Stimulated activated naive CD8-positive, alpha-beta T cell treated with anti-CD3 and anti-CD28 coated beads, Interleukin-15, Interleukin-2, amounts not matched to agents 100 U/mL and 50 U/mL, for 24 hours (primary cell): Measurements from ENCODE around the gene FAM13C.

Experiments used
- ATAC-seq: fragments of 150-1000 bp; cut with Tn5 transposase; one replicate; pipeline ENCODE4 v1.10.0; 2021
- DNase-seq: peaks from one replicate; pipeline ENCODE4 v3.0.0; 2021

FAM13C gene

GRCh38 chr10:59361663-59362143 is 646 bp downstream of the FAM13C start:
- ATAC-seq (peak; percentile 53), DNase-seq (no peak)

GRCh38 chr10:59360605-59361405 is 1.5 kb downstream of the FAM13C start:
- DNase-seq (no peak), ATAC-seq (no peak)

- no peak for DNase-seq
- ATAC-seq = no peak
Measured at GRCh38 chr10:59358576-59358975, 3.8 kb downstream of the FAM13C start.

GRCh38 chr10:59354434-59354833 is 7.9 kb downstream of the FAM13C start:
- DNase-seq = no peak
- no peak for ATAC-seq

GRCh38 chr10:59350558-59350957 is 11.8 kb downstream of the FAM13C start:
- DNase-seq (no peak), ATAC-seq (no peak)

GRCh38 chr10:59346321-59346720 is 16.0 kb downstream of the FAM13C start:
- no peak for DNase-seq
- no peak for ATAC-seq

GRCh38 chr10:59342723-59343122 is 19.6 kb downstream of the FAM13C start:
- ATAC-seq (no peak), DNase-seq (no peak)

GRCh38 chr10:59342000-59342399 is 20.3 kb downstream of the FAM13C start:
- DNase-seq = no peak
- no peak for ATAC-seq

- DNase-seq (no peak), ATAC-seq (no peak)
Measured at GRCh38 chr10:59340285-59340684, 22.1 kb downstream of the FAM13C start.

GRCh38 chr10:59339351-59339750 is 23.0 kb downstream of the FAM13C start:
- ATAC-seq (no peak), DNase-seq (no peak)

GRCh38 chr10:59337201-59337652 is 25.1 kb downstream of the FAM13C start:
- ATAC-seq (no peak), DNase-seq (no peak)

GRCh38 chr10:59336632-59337031 is 25.7 kb downstream of the FAM13C start:
- DNase-seq (no peak), ATAC-seq (no peak)

GRCh38 chr10:59335497-59335896 is 26.9 kb downstream of the FAM13C start:
- DNase-seq = no peak
- ATAC-seq = no peak

GRCh38 chr10:59333701-59334100 is 28.6 kb downstream of the FAM13C start:
- ATAC-seq = no peak
- DNase-seq = no peak

- DNase-seq (no peak), ATAC-seq (no peak)
Measured at GRCh38 chr10:59332581-59332980, 29.8 kb downstream of the FAM13C start.

- ATAC-seq = no peak
- DNase-seq = no peak
Measured at GRCh38 chr10:59331661-59332060, 30.7 kb downstream of the FAM13C start.

GRCh38 chr10:59325116-59325515 is 37.2 kb downstream of the FAM13C start:
- ATAC-seq (no peak), DNase-seq (no peak)

GRCh38 chr10:59324597-59324996 is 37.8 kb downstream of the FAM13C start:
- ATAC-seq (no peak), DNase-seq (no peak)

GRCh38 chr10:59323831-59324401 is 38.4 kb downstream of the FAM13C start:
- no peak for ATAC-seq

GRCh38 chr10:59323036-59323459 is 39.3 kb downstream of the FAM13C start:
- ATAC-seq (no peak), DNase-seq (no peak)

More at GRCh38 chr10:59323831-59324401, 38.4 kb downstream of the FAM13C start:
- no peak for DNase-seq

- DNase-seq (no peak), ATAC-seq (no peak)
Measured at GRCh38 chr10:59322131-59322530, 40.2 kb downstream of the FAM13C start.

- no peak for ATAC-seq
- no peak for DNase-seq
Measured at GRCh38 chr10:59320355-59320754, 42.0 kb downstream of the FAM13C start.

GRCh38 chr10:59319854-59320253 is 42.5 kb downstream of the FAM13C start:
- ATAC-seq (no peak), DNase-seq (no peak)

- DNase-seq (no peak), ATAC-seq (no peak)
Measured at GRCh38 chr10:59317066-59317465, 45.3 kb downstream of the FAM13C start.
